Measurements from ENCODE around the gene TSTD1. TPM values are rescaled to one million over a fixed set of nuclear protein-coding genes. Genes with fewer than 3 reads are reported as not detected.

TSTD1 gene
- total and polyA plus RNA-seq, 9 donors: 22.4 to 36.7 (median 26.1) TPM

DNA sequence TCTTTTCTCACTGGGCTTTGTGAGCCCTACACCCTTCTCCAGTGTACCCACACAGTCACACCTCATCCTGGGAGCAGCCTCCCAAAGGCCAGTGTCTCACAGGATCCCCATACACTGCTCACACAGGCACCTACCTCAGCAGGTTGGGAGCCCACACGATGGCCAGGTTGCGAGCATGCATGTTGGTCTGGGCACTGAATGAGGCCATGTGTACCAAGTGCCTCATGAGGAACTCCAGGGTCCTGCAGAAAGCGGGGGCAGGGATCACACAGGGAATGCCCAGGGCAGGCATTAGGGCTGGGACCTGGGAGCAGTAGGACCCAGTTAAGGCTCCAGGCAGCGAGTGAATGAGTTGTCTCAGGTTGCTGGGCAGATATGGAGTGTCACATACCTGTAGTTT is 15.5 kb upstream of the TSTD1 start:
- no peaks in the 10 kb centered on the region for H3K36me3 ChIP-seq (ENCODE audit: control insufficient read depth, insufficient read depth, low read length)
- no peaks in the 10 kb centered on the region for H3K9me3 ChIP-seq (replicated peaks; ENCODE audit: control insufficient read depth, low read depth, low read length)
- H3K27me3 ChIP-seq (ENCODE audit: control insufficient read depth, insufficient read depth, low read length): peaks cover 13% of the 10 kb centered on the region
- no peak for DNase-seq
- H3K4me3 ChIP-seq (ENCODE audit: low read length): no peak overlapping the region
- no peaks in the 10 kb centered on the region for H3K4me1 ChIP-seq (ENCODE audit: control insufficient read depth, insufficient read depth, low read length)
- no peak overlapping the region for H3K27ac ChIP-seq (ENCODE audit: low read length)
- 84% methylated on average over 4 of the region's 4 CpGs for WGBS (ENCODE audit: insufficient coverage)

DNA sequence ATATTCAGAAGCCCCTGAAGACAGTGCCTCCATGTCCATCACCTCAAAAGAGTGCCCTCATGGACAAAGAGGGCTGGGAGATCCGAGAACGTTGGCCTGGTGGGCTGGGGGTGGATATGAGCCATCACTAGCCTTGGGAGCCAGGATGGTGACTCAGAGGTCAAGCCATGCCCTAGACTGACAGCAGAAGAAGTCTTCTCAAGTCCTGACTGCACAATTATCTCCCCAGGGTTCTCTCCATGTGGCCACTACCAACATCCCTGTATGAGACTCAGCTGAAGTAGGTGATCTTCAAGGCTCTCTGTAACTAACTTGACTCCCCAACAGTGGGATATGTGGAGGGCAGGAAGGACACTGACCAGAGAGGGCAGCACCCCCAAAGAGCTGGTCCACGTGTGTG is 14.1 kb upstream of the TSTD1 start:
- no peak for DNase-seq
- no peaks in the 10 kb centered on the region for H3K9me3 ChIP-seq (replicated peaks; ENCODE audit: control insufficient read depth, low read depth, low read length)
- no peaks in the 10 kb centered on the region for H3K36me3 ChIP-seq (ENCODE audit: control insufficient read depth, insufficient read depth, low read length)
- no peaks in the 10 kb centered on the region for H3K4me1 ChIP-seq (ENCODE audit: control insufficient read depth, insufficient read depth, low read length)
- peaks cover 17% of the 10 kb centered on the region for H3K27me3 ChIP-seq (ENCODE audit: control insufficient read depth, insufficient read depth, low read length)
- WGBS (ENCODE audit: insufficient coverage): no CpG with 5 or more reads among the region's 3 CpGs
- H3K27ac ChIP-seq (ENCODE audit: low read length): no peak overlapping the region
- no peak overlapping the region for H3K4me3 ChIP-seq (ENCODE audit: low read length)

DNA sequence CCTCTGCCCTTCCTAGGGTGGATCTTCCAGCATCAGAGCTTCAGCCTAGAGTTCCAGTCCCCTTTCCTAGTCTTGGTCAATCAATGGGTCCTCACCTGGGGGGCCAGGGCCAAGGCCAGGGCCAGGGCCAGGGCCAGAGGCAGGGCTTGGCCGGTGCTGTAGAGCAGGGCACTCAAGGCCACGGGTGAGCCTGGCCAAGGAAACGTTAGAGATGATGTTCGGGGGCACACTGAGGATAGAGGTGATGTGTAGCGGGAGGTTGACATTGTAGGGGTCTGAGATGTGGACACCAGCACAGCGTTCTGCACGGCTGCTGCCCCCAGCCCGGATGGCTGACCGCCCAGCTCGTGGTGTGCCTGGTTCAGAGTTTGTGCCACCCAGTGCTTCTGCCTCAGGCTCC is 12.5 kb upstream of the TSTD1 start:
- Histone ChIP-seq H3K4me1 (ENCODE audit: control insufficient read depth, insufficient read depth, low read length) (peaks cover 2% of the 10 kb centered on the region), H3K9me3 (replicated peaks; ENCODE audit: control insufficient read depth, low read depth, low read length) (peaks cover 7% of the 10 kb centered on the region), H3K27ac (ENCODE audit: low read length) (no peak overlapping the region), H3K36me3 (ENCODE audit: control insufficient read depth, insufficient read depth, low read length) (no peaks in the 10 kb centered on the region), H3K27me3 (ENCODE audit: control insufficient read depth, insufficient read depth, low read length) (peaks cover 19% of the 10 kb centered on the region), H3K4me3 (ENCODE audit: low read length) (no peak overlapping the region)
- no peak for DNase-seq
- 92% methylated on average over 10 of the region's 10 CpGs for WGBS (ENCODE audit: insufficient coverage)

DNA sequence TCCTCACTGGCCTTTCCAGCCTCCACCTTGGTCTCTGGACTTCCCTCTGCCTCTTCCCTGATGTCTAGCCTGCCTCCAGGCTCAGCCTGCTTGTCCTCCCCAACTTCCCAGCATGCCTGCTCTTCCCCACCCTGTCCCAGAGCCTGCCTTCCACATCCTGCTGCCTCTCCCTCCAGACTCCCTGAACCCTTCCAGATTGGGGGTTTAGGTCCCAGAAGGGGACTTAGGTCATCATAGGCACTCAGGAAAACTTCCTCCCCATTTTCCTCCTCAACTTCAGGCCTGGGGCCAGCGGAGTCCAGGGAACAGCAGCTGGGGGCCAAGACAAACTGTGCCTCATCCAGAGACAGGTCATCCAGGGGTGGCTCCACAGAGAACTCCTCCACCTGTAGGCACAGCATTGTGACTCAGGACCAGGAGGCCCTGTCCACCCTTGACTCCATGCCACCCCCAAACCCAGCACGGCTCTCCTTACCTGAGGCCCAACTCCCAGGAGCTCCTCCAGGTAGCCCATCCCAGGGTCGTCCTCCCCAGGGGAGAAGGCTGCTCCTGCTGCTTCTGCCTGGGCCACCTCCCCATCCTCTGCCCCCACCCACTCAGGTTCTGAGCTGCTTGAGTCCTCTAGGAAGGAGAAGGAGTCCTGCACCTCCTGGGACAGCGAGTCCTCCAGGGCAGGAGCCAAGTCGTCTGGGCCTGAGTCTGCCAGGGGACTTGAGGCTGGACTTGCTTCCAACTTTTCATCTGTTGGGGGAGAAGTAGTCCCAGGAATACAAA is 10.4 kb upstream of the TSTD1 start:
- 63% methylated on average over 2 of the region's 5 CpGs for WGBS (ENCODE audit: insufficient coverage)
- H3K27ac ChIP-seq (ENCODE audit: low read length): no peak overlapping the region
- DNase-seq: no peak

DNA sequence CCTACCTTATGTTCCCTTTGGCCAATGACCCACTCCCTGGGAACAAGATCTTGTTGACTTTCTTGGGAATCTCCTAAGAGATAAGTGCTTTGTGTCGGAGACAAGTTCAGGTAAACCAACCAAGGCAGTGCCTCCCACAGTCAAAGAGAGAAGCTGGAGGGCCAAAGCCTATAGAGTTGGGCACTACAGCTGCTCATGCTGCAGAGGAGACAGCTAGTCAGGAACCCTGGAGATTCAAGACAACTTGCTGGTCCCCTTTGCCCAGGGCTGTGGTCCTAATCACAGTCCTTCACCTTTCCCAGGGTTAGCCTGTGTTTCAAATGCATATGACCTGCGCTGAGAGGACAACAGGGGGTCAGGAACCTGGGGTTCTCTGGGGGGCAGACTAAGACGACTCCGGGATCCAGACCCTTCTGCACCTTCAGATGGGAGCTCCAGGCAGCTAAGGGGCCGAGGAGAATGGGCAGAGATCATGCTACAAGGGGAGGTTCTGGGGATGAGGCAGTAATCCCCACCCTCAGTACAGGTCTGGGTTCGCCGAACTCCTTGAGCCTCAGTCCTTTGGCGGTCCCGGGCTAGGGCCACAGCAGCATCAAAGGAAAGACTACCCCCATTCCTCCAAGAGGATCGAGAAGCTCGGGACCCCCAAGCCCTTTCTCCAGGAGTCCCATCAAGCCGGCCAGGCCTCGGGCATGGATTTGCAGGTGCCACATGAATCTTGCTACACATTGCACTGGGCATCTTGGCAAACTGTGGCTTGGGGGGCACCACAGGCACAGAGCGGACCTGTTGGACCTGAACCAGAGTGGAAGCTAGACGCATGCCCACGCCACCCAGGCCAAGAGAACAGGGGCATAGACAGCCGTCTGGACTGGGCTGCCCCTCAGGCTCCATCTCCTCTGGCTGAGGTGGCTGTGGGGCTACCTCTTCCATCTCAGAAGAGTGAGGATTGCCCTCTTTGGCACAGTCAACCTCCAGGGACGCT is 9.0 kb upstream of the TSTD1 start:
- Histone ChIP-seq H3K27ac (ENCODE audit: low read length) (no peak overlapping the region), H3K27me3 (ENCODE audit: control insufficient read depth, insufficient read depth, low read length) (peaks cover 7% of the 10 kb centered on the region), H3K4me1 (ENCODE audit: control insufficient read depth, insufficient read depth, low read length) (peaks cover 8% of the 10 kb centered on the region), H3K4me3 (ENCODE audit: low read length) (no peak overlapping the region), H3K9me3 (replicated peaks; ENCODE audit: control insufficient read depth, low read depth, low read length) (peaks cover 7% of the 10 kb centered on the region), H3K36me3 (ENCODE audit: control insufficient read depth, insufficient read depth, low read length) (peaks cover 7% of the 10 kb centered on the region)
- no peak for DNase-seq
- 95% methylated on average over 16 of the region's 18 CpGs for WGBS (ENCODE audit: insufficient coverage)

More for the DNA sequence above, 10.4 kb upstream of the TSTD1 start:
- Histone ChIP-seq H3K9me3 (replicated peaks; ENCODE audit: control insufficient read depth, low read depth, low read length) (peaks cover 7% of the 10 kb centered on the region), H3K4me1 (ENCODE audit: control insufficient read depth, insufficient read depth, low read length) (peaks cover 6% of the 10 kb centered on the region), H3K36me3 (ENCODE audit: control insufficient read depth, insufficient read depth, low read length) (no peaks in the 10 kb centered on the region), H3K27me3 (ENCODE audit: control insufficient read depth, insufficient read depth, low read length) (peaks cover 9% of the 10 kb centered on the region), H3K4me3 (ENCODE audit: low read length) (no peak overlapping the region)

DNA sequence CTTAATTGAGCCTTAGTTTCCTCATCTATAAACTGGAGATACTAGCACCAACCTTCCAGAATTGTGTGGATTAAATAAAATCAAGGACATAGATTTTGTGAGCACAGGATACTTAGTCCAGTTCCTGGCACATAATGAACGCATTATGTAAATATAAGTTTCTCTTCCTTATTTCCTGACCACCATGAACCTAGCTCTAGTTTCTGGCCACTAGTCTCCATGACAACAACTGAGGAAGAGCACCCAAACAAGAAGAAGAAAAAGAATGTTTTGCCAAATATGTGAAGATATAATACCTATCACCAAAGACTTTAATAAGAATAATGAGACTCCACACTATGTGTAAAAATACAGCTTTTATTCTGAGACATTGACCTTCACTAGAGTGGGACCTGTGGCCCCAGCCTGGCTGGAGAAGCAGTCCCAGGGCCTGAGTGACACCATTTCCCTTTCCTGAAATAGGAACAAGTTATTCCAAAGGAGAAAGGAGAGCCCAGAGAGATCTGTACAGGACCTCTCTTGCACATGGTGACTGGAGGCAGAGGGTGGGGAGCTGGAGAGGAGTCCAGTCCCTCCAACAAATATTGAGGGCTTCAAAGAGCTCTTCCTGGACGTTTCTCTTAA is 8.0 kb upstream of the TSTD1 start:
- peak; percentile 59 for DNase-seq
- Histone ChIP-seq H3K4me1 (ENCODE audit: control insufficient read depth, insufficient read depth, low read length) (peaks cover 8% of the 10 kb centered on the region), H3K36me3 (ENCODE audit: control insufficient read depth, insufficient read depth, low read length) (peaks cover 17% of the 10 kb centered on the region)

DNA sequence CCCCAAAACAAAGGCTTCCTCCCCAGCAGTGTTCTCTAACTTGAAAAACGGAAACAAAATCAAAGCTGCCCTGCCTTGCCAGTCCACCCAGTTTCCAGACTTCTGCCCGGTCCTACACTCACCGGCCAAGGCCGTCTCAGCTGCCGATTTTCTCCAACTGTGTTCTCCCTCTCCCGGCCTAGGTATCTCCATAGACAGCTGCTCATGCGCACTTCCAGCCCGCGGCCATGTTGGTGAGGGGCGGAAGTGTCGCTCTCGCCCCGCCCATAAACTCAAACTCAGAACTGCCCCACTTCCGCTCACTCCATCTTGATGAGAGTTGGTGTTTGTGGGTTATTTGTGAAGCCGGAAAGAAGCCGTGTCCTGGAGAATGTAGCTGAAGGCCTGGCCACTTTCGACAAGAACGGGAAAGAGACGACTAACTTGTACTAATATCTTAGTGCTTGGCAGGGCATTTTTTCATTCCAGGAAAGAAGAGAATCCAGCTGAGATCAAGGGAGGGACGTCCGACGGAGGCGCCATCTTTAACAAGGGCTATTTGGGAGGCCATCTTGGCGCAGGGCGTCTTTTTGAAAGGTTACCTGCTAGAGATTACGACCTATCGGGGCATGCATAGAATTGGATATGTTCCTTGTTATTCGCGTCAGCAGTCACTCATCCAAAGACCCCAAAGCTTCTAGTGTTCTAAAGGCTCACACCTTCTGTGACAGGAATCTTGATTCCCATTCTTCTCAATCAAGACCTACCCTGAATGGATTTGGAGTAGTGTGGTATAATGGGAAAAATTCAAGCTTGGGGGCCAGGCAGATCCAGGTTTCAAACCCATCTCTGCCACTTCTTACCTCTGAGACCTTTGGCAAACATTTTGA is 7.2 kb upstream of the TSTD1 start, which contains the start of gene USF1:
USF1 (minus strand) TSS at position 242 of the 869 bp plus-strand sequence. CDS start 2,702 bp downstream, outside the sequence.
- Histone ChIP-seq H3K36me3 (ENCODE audit: control insufficient read depth, insufficient read depth, low read length) (peaks cover 24% of the 10 kb centered on the region), H3K27ac (ENCODE audit: low read length) (peak within 1 kb of the TSS; percentile 99), H3K4me1 (ENCODE audit: control insufficient read depth, insufficient read depth, low read length) (peaks cover 8% of the 10 kb centered on the region), H3K9me3 (replicated peaks; ENCODE audit: control insufficient read depth, low read depth, low read length) (peaks cover 7% of the 10 kb centered on the region), H3K27me3 (ENCODE audit: control insufficient read depth, insufficient read depth, low read length) (peaks cover 5% of the 10 kb centered on the region), H3K4me3 (ENCODE audit: low read length) (peak within 1 kb of the TSS; percentile 93)
- WGBS (ENCODE audit: insufficient coverage): 0% methylated on average over 11 of the region's 29 CpGs
- DNase-seq: peak; percentile 99

More for the DNA sequence above, 8.0 kb upstream of the TSTD1 start:
- H3K27me3 ChIP-seq (ENCODE audit: control insufficient read depth, insufficient read depth, low read length): peaks cover 5% of the 10 kb centered on the region
- no CpG with 5 or more reads among the region's 2 CpGs for WGBS (ENCODE audit: insufficient coverage)
- peak overlapping the region; percentile 93 for H3K4me3 ChIP-seq (ENCODE audit: low read length)
- peak overlapping the region; percentile 99 for H3K27ac ChIP-seq (ENCODE audit: low read length)
- H3K9me3 ChIP-seq (replicated peaks; ENCODE audit: control insufficient read depth, low read depth, low read length): peaks cover 7% of the 10 kb centered on the region

DNA sequence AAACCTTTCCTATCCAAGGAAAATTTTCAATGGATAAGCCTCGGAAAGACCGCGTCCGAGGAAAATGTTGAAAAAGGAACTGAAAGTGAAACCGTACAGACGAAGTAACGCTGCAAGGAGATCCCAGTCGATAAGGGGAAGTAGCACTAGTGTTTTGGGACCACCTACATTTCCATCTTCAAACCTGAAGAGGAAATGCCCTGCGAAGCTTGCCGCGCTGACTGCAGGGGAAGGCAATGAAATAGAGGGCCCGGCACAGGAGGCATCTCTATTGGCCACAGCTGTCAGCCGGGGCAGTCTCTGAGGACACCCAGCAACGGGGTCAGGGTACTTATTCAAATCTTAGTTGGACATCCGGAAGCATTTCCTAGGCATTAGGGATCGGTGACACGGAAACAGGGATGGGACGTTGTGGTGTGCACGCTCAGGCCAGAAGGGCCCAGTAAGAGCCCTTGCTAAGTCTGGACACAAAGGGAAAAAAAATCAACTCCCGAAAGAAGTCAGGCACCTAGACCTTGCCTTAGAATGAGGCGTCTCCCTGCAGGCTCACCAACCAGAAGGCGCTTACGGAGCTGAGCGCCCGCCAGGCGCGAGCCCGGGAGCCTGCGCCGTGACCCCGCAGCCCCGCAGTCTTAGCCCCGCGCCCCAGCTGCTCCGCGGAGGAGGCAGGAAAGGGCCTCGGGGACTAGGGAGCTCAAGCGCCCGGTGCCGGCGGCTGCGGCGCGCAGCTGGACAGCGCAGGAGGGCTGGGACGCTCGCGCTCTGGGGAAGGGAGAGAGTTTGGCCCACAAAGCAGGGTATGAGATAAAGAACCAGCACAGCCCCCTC is 6.4 kb upstream of the TSTD1 start:
- Histone ChIP-seq H3K36me3 (ENCODE audit: control insufficient read depth, insufficient read depth, low read length) (peaks cover 32% of the 10 kb centered on the region), H3K9me3 (replicated peaks; ENCODE audit: control insufficient read depth, low read depth, low read length) (peaks cover 7% of the 10 kb centered on the region), H3K4me3 (ENCODE audit: low read length) (peak overlapping the region; percentile 93), H3K27me3 (ENCODE audit: control insufficient read depth, insufficient read depth, low read length) (peaks cover 5% of the 10 kb centered on the region), H3K4me1 (ENCODE audit: control insufficient read depth, insufficient read depth, low read length) (peaks cover 8% of the 10 kb centered on the region), H3K27ac (ENCODE audit: low read length) (peak overlapping the region; percentile 99)
- DNase-seq: peak; percentile 88
- WGBS (ENCODE audit: insufficient coverage): under 1% methylated on average over 37 of the region's 48 CpGs

DNA sequence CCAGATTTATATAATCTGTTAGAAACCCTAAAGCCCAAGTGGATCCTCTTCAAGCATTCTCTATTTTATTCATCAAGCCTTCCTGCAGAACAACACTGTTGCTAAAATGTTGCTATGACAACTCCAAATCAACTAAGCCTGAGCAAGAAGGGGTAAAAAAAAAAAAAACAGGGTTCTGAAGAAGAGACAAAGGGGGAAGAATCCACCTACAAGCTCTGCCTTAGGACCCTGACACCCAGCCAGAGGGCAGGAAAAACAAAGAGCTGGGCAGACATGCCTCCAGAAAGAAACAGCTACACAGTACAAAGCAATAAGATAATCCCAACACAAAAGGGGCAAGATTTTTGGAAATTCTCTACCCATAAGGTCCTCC is 5.8 kb upstream of the TSTD1 start:
- H3K9me3 ChIP-seq (replicated peaks; ENCODE audit: control insufficient read depth, low read depth, low read length): peaks cover 7% of the 10 kb centered on the region
- DNase-seq: peak; percentile 53
- peaks cover 5% of the 10 kb centered on the region for H3K27me3 ChIP-seq (ENCODE audit: control insufficient read depth, insufficient read depth, low read length)
- peaks cover 38% of the 10 kb centered on the region for H3K36me3 ChIP-seq (ENCODE audit: control insufficient read depth, insufficient read depth, low read length)
- peak overlapping the region; percentile 99 for H3K27ac ChIP-seq (ENCODE audit: low read length)
- H3K4me3 ChIP-seq (ENCODE audit: low read length): peak overlapping the region; percentile 93
- H3K4me1 ChIP-seq (ENCODE audit: control insufficient read depth, insufficient read depth, low read length): peaks cover 8% of the 10 kb centered on the region
